ENCODE results near the gene BPIFB3.

GRCh38 chr20:33034901-33035492 lies 18.7 kb upstream of the BPIFB3 start:
- TF ChIP-seq CTCF (IDR thresholded peaks at IDR 0.05 in 4 of 5, conservative IDR thresholded peaks at IDR 0.05 in 1 of 5) (no peak), POLR2A (IDR thresholded peaks at IDR 0.05) (no peak)

All from gastrocnemius medialis (tissue), 4 donors.